Fibroblast of lung (primary cell): Measurements from ENCODE around the gene CENPI.

Experiments used
- CTCF ChIP-seq, 2 donors: IDR thresholded peaks in 1 of 2; conservative IDR thresholded peaks in 1 of 2; 1 replicate in 1 of 2; 2 replicates in 1 of 2; pipeline ENCODE4 v1.5.1; 2011 to 2012; ENCODE audit warnings: low read length in 2 of 2, control low read depth in 1 of 2, inconsistent platforms in 1 of 2, low read depth in 1 of 2, mild to moderate bottlenecking in 1 of 2
- EZH2 ChIP-seq: IDR thresholded peaks from 2 replicates; pipeline ENCODE4 v1.5.1; 2012; ENCODE audit warnings: low read length, control low read depth, mild to moderate bottlenecking; ENCODE audit errors: missing control alignments

- TF ChIP-seq CTCF (conservative IDR thresholded peaks at IDR 0.05 in 1 of 2, IDR thresholded peaks at IDR 0.05 in 1 of 2; ENCODE audit: low read depth in 1 of 2, low read length in 2 of 2) (no peak), EZH2 (no peak)
These were observed 10.3 kb downstream of the CENPI start for GRCh38 chrX:101108284-101108683.
